ENCODE results near the gene KLHL40.

KLHL40 gene

GRCh38 chr3:42688016-42688415 lies 2.7 kb downstream of the KLHL40 start:
- Histone ChIP-seq H3K36me3 (ENCODE audit: insufficient read depth, low read length) (no peaks in the 10 kb centered on the region), H3K27ac (no peak overlapping the region), H3K9ac (ENCODE audit: insufficient read length) (no peak overlapping the region), H3K4me3 (no peak overlapping the region), H3K9me3 (ENCODE audit: low read depth, low read length) (no peaks in the 10 kb centered on the region)
- TF ChIP-seq EZH2 (IDR thresholded peaks at IDR 0.05) (no peak), POLR2AphosphoS5 (IDR thresholded peaks at IDR 0.05; ENCODE audit: borderline replicate concordance, low read depth, low read length) (no peak), FOXP2 (optimal IDR thresholded peaks at IDR 0.05; ENCODE audit: control extremely low read depth, extremely low read length, insufficient read depth) (no peak)
- DNase-seq (ENCODE audit: low read depth, low spot score) = no peak

DNA sequence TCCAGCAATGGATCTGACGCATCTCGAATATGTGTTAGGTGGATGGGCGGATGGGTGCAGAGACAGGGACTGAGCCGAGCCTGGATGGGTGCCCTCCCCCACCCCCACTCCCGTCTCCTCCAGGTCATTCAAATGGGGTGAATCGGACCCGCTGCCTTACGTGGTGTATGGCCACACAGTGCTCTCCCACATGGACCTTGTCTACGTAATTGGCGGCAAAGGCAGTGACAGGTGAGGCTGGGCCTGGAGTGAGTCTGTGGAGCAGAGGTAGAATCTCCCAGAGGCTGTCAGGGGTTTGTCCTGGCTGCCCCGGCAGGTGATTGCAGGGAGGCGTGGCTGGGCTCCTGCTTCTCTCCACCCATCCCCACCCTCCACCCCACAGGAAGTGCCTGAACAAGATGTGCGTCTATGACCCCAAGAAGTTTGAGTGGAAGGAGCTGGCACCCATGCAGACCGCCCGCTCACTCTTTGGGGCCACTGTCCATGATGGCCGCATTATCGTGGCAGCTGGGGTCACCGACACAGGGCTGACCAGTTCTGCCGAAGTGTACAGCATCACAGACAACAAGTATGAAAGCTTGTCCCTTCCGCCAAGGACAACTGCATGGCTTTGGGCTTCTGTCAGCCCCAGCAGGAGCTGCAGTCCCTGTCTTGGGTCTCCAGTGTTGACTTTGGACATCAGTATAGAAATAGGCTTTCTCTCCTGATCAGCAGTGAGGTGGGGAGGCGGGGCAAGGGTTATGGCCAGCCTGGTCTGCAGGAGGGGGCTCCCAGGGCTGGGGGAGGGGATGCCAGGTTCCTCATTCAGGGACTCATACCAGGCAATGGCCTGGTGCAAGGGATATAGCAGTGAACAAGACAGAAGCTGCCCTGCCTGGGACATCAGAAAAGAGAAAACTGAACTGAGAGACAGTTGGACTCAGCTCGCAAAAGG lies 3.4 kb downstream of the KLHL40 start:
- no peak overlapping the region for H3K9ac ChIP-seq (ENCODE audit: insufficient read length)
- no peak overlapping the region for H3K4me3 ChIP-seq
- TF ChIP-seq EZH2 (IDR thresholded peaks at IDR 0.05) = no peak
- no peak for TF ChIP-seq POLR2AphosphoS5 (IDR thresholded peaks at IDR 0.05; ENCODE audit: borderline replicate concordance, low read depth, low read length)
- no peak for TF ChIP-seq FOXP2 (optimal IDR thresholded peaks at IDR 0.05; ENCODE audit: control extremely low read depth, extremely low read length, insufficient read depth)
- H3K9me3 ChIP-seq (ENCODE audit: low read depth, low read length) = no peaks in the 10 kb centered on the region
- H3K36me3 ChIP-seq (ENCODE audit: insufficient read depth, low read length) = no peaks in the 10 kb centered on the region
- DNase-seq (ENCODE audit: low read depth, low spot score) = no peak
- H3K27ac ChIP-seq = no peak overlapping the region

GRCh38 chr3:42689421-42690014 lies 4.2 kb downstream of the KLHL40 start:
- Histone ChIP-seq H3K9me3 (ENCODE audit: low read depth, low read length) (no peaks in the 10 kb centered on the region), H3K27ac (no peak overlapping the region), H3K9ac (ENCODE audit: insufficient read length) (no peak overlapping the region), H3K36me3 (ENCODE audit: insufficient read depth, low read length) (no peaks in the 10 kb centered on the region), H3K4me3 (no peak overlapping the region)
- no peak for DNase-seq (ENCODE audit: low read depth, low spot score)
- TF ChIP-seq EZH2 (IDR thresholded peaks at IDR 0.05) = no peak
- no peak for TF ChIP-seq POLR2AphosphoS5 (IDR thresholded peaks at IDR 0.05; ENCODE audit: borderline replicate concordance, low read depth, low read length)
- TF ChIP-seq FOXP2 (optimal IDR thresholded peaks at IDR 0.05; ENCODE audit: control extremely low read depth, extremely low read length, insufficient read depth) = no peak

DNA sequence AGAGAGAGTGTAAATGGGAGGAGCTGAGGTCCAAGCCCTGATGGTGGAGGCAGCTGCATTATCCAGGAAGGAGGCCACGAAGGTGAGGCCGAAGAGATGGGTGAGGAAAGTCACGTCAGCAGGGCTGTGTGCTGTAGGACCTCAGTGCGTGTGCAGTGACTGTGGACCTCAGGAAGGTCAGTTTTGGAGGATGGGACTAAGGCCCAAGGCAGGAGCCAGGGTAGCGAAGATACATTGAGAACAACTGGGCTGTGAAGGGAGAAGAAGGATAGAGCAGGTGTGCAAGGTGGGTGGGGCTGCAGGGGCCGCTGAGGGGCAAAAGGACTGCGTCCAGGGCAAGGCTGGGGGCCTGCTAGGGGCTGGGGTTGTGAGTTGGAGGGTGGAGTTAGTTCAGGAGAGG lies 4.9 kb downstream of the KLHL40 start:
- no peaks in the 10 kb centered on the region for H3K9me3 ChIP-seq (ENCODE audit: low read depth, low read length)
- H3K27ac ChIP-seq = no peak overlapping the region
- DNase-seq (ENCODE audit: low read depth, low spot score) = no peak
- TF ChIP-seq FOXP2 (optimal IDR thresholded peaks at IDR 0.05; ENCODE audit: control extremely low read depth, extremely low read length, insufficient read depth) (no peak), POLR2AphosphoS5 (IDR thresholded peaks at IDR 0.05; ENCODE audit: borderline replicate concordance, low read depth, low read length) (no peak), EZH2 (IDR thresholded peaks at IDR 0.05) (no peak)
- H3K36me3 ChIP-seq (ENCODE audit: insufficient read depth, low read length) = no peaks in the 10 kb centered on the region
- no peak overlapping the region for H3K4me3 ChIP-seq
- no peak overlapping the region for H3K9ac ChIP-seq (ENCODE audit: insufficient read length)

GRCh38 chr3:42690766-42691680 lies 5.7 kb downstream of the KLHL40 start:
- H3K4me3 ChIP-seq = no peak overlapping the region
- TF ChIP-seq EZH2 (IDR thresholded peaks at IDR 0.05) (no peak), POLR2AphosphoS5 (IDR thresholded peaks at IDR 0.05; ENCODE audit: borderline replicate concordance, low read depth, low read length) (no peak), FOXP2 (optimal IDR thresholded peaks at IDR 0.05; ENCODE audit: control extremely low read depth, extremely low read length, insufficient read depth) (no peak)
- H3K27ac ChIP-seq = no peak overlapping the region
- no peaks in the 10 kb centered on the region for H3K9me3 ChIP-seq (ENCODE audit: low read depth, low read length)
- no peak for DNase-seq (ENCODE audit: low read depth, low spot score)
- H3K9ac ChIP-seq (ENCODE audit: insufficient read length) = no peak overlapping the region
- no peaks in the 10 kb centered on the region for H3K36me3 ChIP-seq (ENCODE audit: insufficient read depth, low read length)

GRCh38 chr3:42691816-42692666 lies 6.7 kb downstream of the KLHL40 start:
- Histone ChIP-seq H3K9me3 (ENCODE audit: low read depth, low read length) (no peaks in the 10 kb centered on the region), H3K4me3 (no peak overlapping the region), H3K27ac (no peak overlapping the region), H3K9ac (ENCODE audit: insufficient read length) (no peak overlapping the region), H3K36me3 (ENCODE audit: insufficient read depth, low read length) (no peaks in the 10 kb centered on the region)
- no peak for DNase-seq (ENCODE audit: low read depth, low spot score)
- TF ChIP-seq FOXP2 (optimal IDR thresholded peaks at IDR 0.05; ENCODE audit: control extremely low read depth, extremely low read length, insufficient read depth) (no peak), EZH2 (IDR thresholded peaks at IDR 0.05) (no peak), POLR2AphosphoS5 (IDR thresholded peaks at IDR 0.05; ENCODE audit: borderline replicate concordance, low read depth, low read length) (no peak)

DNA sequence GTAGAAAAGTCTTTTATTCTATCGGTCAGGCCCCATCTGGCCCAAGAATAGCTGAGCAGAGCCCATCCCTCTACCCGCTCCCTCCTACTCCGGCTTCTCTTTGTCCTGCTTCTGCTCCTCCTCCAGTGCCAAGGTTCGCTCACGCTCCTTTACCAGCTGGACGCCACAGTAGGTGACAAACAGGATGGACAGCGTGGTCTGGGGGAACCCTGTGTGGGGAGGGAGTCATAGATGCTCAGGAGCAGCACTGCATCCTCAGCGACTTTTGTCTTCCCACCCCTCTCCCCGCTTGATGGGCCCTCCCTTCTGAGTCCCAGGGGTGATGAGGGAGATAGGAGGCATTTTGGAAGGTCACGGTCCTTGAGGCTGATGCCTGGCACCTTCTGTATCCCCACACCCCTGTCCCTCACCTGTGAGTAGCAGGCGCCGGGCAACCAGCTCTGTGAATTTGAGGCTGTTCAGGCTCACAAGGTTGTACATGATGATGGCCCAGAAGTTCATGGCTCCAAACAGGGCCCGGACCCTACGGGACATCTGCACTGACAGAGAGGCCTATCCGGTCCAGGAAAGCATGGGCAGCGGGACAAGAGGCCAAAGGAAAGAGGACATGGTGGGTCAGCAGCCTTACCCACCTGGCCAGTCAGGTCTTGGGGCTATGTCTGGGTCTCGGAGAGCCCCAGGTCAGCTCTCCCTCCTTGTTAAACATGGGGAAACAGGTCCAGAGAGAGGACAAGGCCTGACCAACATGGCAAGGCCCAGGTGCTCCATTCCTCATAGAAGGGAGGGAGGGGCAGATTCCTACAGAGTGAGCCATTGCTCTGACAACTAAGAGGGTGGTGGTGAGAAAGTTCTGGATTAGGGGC lies 7.6 kb downstream of the KLHL40 start:
- H3K27ac ChIP-seq = no peak overlapping the region
- no peaks in the 10 kb centered on the region for H3K36me3 ChIP-seq (ENCODE audit: insufficient read depth, low read length)
- no peak for DNase-seq (ENCODE audit: low read depth, low spot score)

More for the DNA sequence above, 7.6 kb downstream of the KLHL40 start:
- Histone ChIP-seq H3K9me3 (ENCODE audit: low read depth, low read length) (no peaks in the 10 kb centered on the region), H3K9ac (ENCODE audit: insufficient read length) (no peak overlapping the region), H3K4me3 (no peak overlapping the region)
- no peak for TF ChIP-seq FOXP2 (optimal IDR thresholded peaks at IDR 0.05; ENCODE audit: control extremely low read depth, extremely low read length, insufficient read depth)
- no peak for TF ChIP-seq EZH2 (IDR thresholded peaks at IDR 0.05)
- no peak for TF ChIP-seq POLR2AphosphoS5 (IDR thresholded peaks at IDR 0.05; ENCODE audit: borderline replicate concordance, low read depth, low read length)
